Smooth muscle cell (in vitro differentiated cells): ENCODE data around the gene ELK4. TPM values are rescaled to one million over a fixed set of nuclear protein-coding genes. Genes with fewer than 3 reads are reported as not detected.

Experiments used
- DNase-seq: peaks from one replicate; lab custom pipeline; 2025; ENCODE audit not compliant: unreplicated experiment; lab: John Stamatoyannopoulos, UW
- H2AFZ ChIP-seq: fragments of 200-600 bp; sonication (generic); 2 replicates; pipeline ENCODE4 v1.6.0; 2016; ENCODE audit warnings: antibody characterized with exemption, low read depth, mild to moderate bottlenecking
- H3F3A ChIP-seq: fragments of 200-600 bp; sonication (generic); 2 replicates; pipeline ENCODE4 v1.6.0; 2017; ENCODE audit warnings: antibody characterized with exemption, low read depth
- H3K27ac ChIP-seq: fragments of 200-600 bp; sonication (generic); 2 replicates; pipeline ENCODE4 v1.5.1; 2016; ENCODE audit warnings: low read depth, mild to moderate bottlenecking
- H3K27me3 ChIP-seq: fragments of 200-600 bp; sonication (generic); 2 replicates; pipeline ENCODE4 v1.6.1; 2016; ENCODE audit warnings: low read depth, mild to moderate bottlenecking
- H3K36me3 ChIP-seq: fragments of 200-600 bp; sonication (generic); 2 replicates; pipeline ENCODE4 v1.5.1; 2016; ENCODE audit warnings: low read depth
- H3K4me1 ChIP-seq: fragments of 200-600 bp; sonication (generic); 2 replicates; pipeline ENCODE4 v1.5.1; 2016; ENCODE audit warnings: low read depth
- H3K4me2 ChIP-seq: fragments of 200-600 bp; sonication (generic); 2 replicates; pipeline ENCODE4 v1.6.0; 2016; ENCODE audit warnings: mild to moderate bottlenecking
- H3K4me3 ChIP-seq: fragments of 200-600 bp; sonication (generic); 2 replicates; pipeline ENCODE4 v1.5.1; 2016; ENCODE audit warnings: mild to moderate bottlenecking
- H3K79me2 ChIP-seq: fragments of 200-600 bp; sonication (generic); 2 replicates; pipeline ENCODE4 v1.6.0; 2016; ENCODE audit warnings: low read depth, mild to moderate bottlenecking
- H3K9ac ChIP-seq: fragments of 200-600 bp; sonication (generic); 2 replicates; pipeline ENCODE4 v1.6.0; 2016; ENCODE audit warnings: low read depth
- H3K9me3 ChIP-seq: fragments of 200-600 bp; sonication (generic); replicated peaks from 2 replicates; pipeline ENCODE4 v1.5.1; 2016; ENCODE audit warnings: low read depth
- H4K20me1 ChIP-seq: fragments of 200-600 bp; sonication (generic); 2 replicates; pipeline ENCODE4 v1.6.0; 2016; ENCODE audit warnings: low read depth
- WGBS: methylation state at CpG from one replicate; pipeline ENCODE4 v1.1.7; 2016; ENCODE audit warnings: low lambda C conversion rate; 5-methylcytosine and 5-hydroxymethylcytosine counted together
- polyA plus RNA-seq: library from polyadenylated mRNA; unstranded; fragments of >200 nt; fragmentation: Nextera tagmentation; extraction: Ambion mirVana; gene quantifications from 2 replicates; pipeline ENCODE4 v1.2.1, GENCODE V29; 2016
- total RNA-seq: library from RNA; depleted of rRNA; stranded (reverse); fragments of >200 nt; gene quantifications from 2 replicates; pipeline ENCODE4 v1.2.3, GENCODE V29; 2014
- TF ChIP-seq, protein P1 (sequence below): fragments of 200-600 bp; sonication (generic); IDR thresholded peaks from 2 replicates; pipeline ENCODE4 v1.5.1; 2017; ENCODE audit warnings: borderline replicate concordance, mild to moderate bottlenecking, antibody characterized with exemption; ENCODE audit not compliant: insufficient read depth, poor library complexity, severe bottlenecking

Gene ELK4
- total and polyA plus RNA-seq, 2 experiments from 2014 or later = 3.7 to 15.5 TPM

DNA sequence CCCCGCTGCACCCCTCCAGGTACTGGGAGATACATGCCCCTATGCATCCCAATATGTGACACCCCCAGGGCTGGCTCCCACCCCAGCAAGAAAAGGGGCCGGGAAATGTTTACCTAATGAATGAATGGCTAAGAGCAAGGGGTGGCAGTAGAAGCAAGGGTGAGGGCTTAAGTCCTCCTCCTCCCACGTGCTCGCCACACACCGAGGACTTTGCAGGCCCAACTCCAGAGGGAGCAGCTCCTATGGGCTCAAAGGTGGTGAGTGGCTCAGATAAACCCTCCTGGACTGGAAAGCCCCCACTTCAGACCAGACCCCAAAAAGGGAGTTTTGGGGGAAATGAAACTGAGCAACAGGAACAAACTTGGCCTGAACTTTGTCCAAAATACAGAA, 37.1 kb upstream of the ELK4 start:
- 65% methylated on average over 5 of the region's 5 CpGs for WGBS
- Histone ChIP-seq H4K20me1 (peaks cover 59% of the 10 kb centered on the region), H3K4me1 (peaks cover 38% of the 10 kb centered on the region)

DNA sequence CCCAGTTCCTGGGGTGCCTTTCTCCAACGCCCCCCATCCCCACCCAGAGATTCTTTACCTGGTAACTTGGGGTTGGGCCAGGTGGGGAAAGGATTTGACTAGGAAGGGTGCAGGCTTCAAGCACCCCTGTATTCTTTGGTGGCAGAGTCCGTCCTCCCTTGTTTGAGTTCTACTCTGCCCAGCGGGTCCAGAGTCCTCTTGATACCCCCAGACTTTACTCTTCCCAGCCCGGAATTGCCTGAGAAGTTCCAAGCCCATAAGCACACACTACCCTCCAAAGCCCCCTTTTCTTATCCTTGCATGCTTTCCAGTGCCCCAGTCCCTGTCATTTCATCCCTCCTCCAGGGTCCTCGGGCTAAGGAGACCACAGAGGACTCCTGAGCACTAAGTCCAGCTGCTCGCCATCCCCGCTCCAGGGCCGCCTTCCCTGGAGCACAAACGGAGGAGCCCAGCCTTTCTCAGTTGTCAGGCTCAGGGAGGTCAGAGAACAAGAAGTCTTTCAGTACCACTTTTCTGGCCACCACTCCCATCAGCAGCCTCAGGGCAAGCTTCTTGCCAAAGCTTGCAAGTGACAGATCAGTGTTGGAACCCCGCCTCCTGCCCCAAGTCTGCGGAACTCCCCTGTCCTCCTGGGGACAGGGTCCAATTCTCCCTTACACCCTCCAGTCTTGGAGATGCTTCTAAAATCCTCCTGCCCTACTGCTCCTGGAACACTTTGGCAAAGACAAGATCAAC, 36.3 kb upstream of the ELK4 start:
- Histone ChIP-seq H3K4me1 (peaks cover 38% of the 10 kb centered on the region), H3K36me3 (no peaks in the 10 kb centered on the region), H3K9ac (no peak overlapping the region), H3K79me2 (peaks cover 5% of the 10 kb centered on the region), H3K4me2 (no peak overlapping the region), H2AFZ (no peak overlapping the region), H3K27ac (no peak overlapping the region), H4K20me1 (peaks cover 59% of the 10 kb centered on the region), H3K9me3 (no peaks in the 10 kb centered on the region), H3F3A (no peaks in the 10 kb centered on the region), H3K27me3 (no peaks in the 10 kb centered on the region), H3K4me3 (no peak overlapping the region)
- TF ChIP-seq, protein P1, sequence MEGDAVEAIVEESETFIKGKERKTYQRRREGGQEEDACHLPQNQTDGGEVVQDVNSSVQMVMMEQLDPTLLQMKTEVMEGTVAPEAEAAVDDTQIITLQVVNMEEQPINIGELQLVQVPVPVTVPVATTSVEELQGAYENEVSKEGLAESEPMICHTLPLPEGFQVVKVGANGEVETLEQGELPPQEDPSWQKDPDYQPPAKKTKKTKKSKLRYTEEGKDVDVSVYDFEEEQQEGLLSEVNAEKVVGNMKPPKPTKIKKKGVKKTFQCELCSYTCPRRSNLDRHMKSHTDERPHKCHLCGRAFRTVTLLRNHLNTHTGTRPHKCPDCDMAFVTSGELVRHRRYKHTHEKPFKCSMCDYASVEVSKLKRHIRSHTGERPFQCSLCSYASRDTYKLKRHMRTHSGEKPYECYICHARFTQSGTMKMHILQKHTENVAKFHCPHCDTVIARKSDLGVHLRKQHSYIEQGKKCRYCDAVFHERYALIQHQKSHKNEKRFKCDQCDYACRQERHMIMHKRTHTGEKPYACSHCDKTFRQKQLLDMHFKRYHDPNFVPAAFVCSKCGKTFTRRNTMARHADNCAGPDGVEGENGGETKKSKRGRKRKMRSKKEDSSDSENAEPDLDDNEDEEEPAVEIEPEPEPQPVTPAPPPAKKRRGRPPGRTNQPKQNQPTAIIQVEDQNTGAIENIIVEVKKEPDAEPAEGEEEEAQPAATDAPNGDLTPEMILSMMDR = no peak
- 93% methylated on average over 11 of the region's 11 CpGs for WGBS
- DNase-seq = no peak

More for the DNA sequence above, 37.1 kb upstream of the ELK4 start:
- no peaks in the 10 kb centered on the region for H3F3A ChIP-seq
- peaks cover 5% of the 10 kb centered on the region for H3K79me2 ChIP-seq
- TF ChIP-seq, protein P1 = no peak
- no peak overlapping the region for H3K9ac ChIP-seq
- DNase-seq = no peak
- no peak overlapping the region for H3K4me3 ChIP-seq
- H3K27ac ChIP-seq = no peak overlapping the region
- no peaks in the 10 kb centered on the region for H3K27me3 ChIP-seq
- H3K4me2 ChIP-seq = no peak overlapping the region
- no peak overlapping the region for H2AFZ ChIP-seq
- no peaks in the 10 kb centered on the region for H3K9me3 ChIP-seq
- no peaks in the 10 kb centered on the region for H3K36me3 ChIP-seq

DNA sequence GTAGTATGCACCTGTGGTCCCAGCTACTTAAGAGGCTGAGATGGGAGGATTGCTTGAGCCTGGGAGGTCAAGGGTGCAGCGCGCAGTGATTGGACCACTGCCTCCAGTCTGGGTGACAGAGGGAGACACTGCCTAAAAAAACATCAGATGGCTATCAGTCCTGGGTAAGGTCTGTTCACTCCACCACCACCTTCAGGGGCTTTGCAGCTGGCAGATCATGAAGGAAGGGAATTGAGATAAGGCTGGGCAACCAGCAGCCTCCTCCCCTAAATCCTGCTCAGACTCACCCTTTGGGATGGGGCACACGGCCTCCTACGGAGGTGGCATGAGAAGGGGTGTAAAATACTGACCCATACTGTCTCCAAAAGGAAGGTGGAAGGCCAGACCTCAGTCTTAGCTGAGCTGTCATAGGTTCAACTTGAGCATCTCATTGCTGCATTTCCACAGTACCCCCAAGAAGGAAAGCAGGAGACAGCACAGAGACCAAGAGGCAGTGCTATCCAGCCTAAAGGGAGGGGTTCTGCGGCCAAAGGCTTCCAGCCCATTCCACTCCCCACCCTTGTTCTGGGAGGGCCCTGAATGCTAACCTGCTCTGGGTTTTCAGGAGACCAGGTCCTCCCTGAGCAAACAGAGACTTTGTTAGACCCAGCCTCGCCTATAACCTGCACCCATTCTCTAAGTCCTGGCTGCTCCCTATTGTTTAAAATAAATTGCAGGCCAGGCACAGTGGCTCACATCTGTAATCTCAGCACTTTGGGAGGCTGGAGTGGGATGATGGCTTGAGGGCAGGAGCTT, 34.8 kb upstream of the ELK4 start:
- Histone ChIP-seq H3K4me2 (no peak overlapping the region), H2AFZ (no peak overlapping the region), H3K4me3 (no peak overlapping the region), H3K36me3 (no peaks in the 10 kb centered on the region), H3K9me3 (no peaks in the 10 kb centered on the region), H3F3A (no peaks in the 10 kb centered on the region), H3K79me2 (peaks cover 5% of the 10 kb centered on the region), H3K27me3 (no peaks in the 10 kb centered on the region), H3K27ac (no peak overlapping the region), H3K9ac (no peak overlapping the region), H4K20me1 (peaks cover 59% of the 10 kb centered on the region), H3K4me1 (peaks cover 32% of the 10 kb centered on the region)
- TF ChIP-seq, protein P1 = no peak
- WGBS = 98% methylated on average over 6 of the region's 6 CpGs
- no peak for DNase-seq
